Measurements from ENCODE around the gene NTMT1. TPM values are rescaled to one million over a fixed set of nuclear protein-coding genes. Genes with fewer than 3 reads are reported as not detected.

The NTMT1 gene
- total and polyA plus RNA-seq, 9 of the 15 experiments (the other 6 are each of a cell fraction or from before 2014, with no cell fraction given): 42.1 to 116 (median 74.7) TPM

DNA sequence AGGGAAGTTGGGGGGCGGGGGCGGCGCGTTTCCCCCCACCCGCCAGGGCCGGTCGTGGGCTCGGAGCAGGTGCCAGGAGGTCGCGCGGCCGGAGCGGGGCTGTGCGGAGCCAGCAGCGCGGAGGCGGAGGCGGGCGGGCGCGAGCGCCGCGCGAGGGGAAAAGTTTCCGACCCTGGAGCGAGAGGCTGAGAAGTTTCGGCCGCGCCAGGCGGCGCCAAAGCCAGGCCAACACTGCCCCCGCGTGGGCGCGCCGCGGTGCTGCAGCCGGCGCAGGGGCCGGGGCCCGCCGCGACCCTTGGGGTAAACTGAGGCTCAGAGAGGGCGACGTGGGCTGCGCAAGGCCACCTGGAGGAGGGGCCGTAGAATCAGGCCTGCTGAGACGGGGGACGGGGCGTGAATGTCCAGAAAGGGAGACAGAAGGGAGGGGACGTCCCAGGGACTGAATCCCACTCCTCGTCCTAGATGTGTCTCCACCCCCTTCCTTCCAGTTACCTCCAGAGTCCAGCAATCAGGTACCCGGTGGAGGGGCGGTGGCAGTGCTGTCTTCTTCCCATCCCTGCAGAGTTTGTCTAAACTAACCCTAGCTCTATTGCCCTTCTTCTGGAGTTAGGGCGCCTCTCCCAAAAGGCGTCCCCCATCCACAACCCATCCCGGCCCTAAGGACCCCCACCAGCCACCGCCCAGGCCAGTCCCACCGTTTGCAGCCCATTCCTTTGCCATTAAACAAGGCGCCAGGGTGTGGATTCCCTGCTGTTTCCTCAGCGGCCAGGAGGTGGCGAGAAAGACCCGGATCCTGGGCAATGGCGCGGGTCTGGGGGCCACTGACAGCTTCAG lies 15.3 kb upstream of the NTMT1 start (continued):
- TF ChIP-seq JUN (IDR thresholded peaks at IDR 0.05; ENCODE audit: borderline replicate concordance, low read depth, low read length) (peak; percentile 21; the same call in 1 of the 2 replicates), JUN (CRISPR knock-in tag; IDR thresholded peaks at IDR 0.05; ENCODE audit: borderline replicate concordance) (no peak), NCOR1 (IDR thresholded peaks at IDR 0.05) (no peak), PBX2 (CRISPR knock-in tag; IDR thresholded peaks at IDR 0.05; ENCODE audit: low read depth) (no peak), PBX2 (tag; conservative IDR thresholded peaks at IDR 0.05; ENCODE audit: low read depth) (no peak), CHCHD3 (CRISPR knock-in tag; IDR thresholded peaks at IDR 0.05) (no peak), ERF (CRISPR knock-in tag; IDR thresholded peaks at IDR 0.05) (peak; percentile 84; the same call in 1 of the 2 replicates), IRF2 (CRISPR knock-in tag; IDR thresholded peaks at IDR 0.05) (no peak), DMBX1 (CRISPR knock-in tag; IDR thresholded peaks at IDR 0.05; ENCODE audit: borderline replicate concordance) (no peak), SIN3B (IDR thresholded peaks at IDR 0.05; ENCODE audit: low read depth) (peak; percentile 50; the same call in 1 of the 2 replicates), ZSCAN32 (CRISPR knock-in tag; IDR thresholded peaks at IDR 0.05) (no peak), ELF1 (tag; IDR thresholded peaks at IDR 0.05) (no peak), MED1 (CRISPR knock-in tag; IDR thresholded peaks at IDR 0.05; ENCODE audit: borderline replicate concordance) (no peak), STAG1 (CRISPR knock-in tag; IDR thresholded peaks at IDR 0.05; ENCODE audit: borderline replicate concordance) (peak; percentile 98), RFX7 (CRISPR knock-in tag; IDR thresholded peaks at IDR 0.05) (no peak), ETS1 (conservative IDR thresholded peaks at IDR 0.05; ENCODE audit: control insufficient read depth, low read depth, low read length) (0 out of 2 replicates have a peak, but pooled peaks have one; percentile 12), ZNF232 (CRISPR knock-in tag; IDR thresholded peaks at IDR 0.05) (no peak), TCF7 (IDR thresholded peaks at IDR 0.05; ENCODE audit: borderline replicate concordance) (0 out of 2 replicates have a peak, but pooled peaks have one; percentile 24), ZNF133 (CRISPR knock-in tag; IDR thresholded peaks at IDR 0.05) (no peak)
- TF ChIP-seq, protein P1, sequence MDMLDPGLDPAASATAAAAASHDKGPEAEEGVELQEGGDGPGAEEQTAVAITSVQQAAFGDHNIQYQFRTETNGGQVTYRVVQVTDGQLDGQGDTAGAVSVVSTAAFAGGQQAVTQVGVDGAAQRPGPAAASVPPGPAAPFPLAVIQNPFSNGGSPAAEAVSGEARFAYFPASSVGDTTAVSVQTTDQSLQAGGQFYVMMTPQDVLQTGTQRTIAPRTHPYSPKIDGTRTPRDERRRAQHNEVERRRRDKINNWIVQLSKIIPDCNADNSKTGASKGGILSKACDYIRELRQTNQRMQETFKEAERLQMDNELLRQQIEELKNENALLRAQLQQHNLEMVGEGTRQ (CRISPR knock-in tag; IDR thresholded peaks at IDR 0.05): no peak
- TF ChIP-seq, protein P2, sequence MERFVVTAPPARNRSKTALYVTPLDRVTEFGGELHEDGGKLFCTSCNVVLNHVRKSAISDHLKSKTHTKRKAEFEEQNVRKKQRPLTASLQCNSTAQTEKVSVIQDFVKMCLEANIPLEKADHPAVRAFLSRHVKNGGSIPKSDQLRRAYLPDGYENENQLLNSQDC (CRISPR knock-in tag; IDR thresholded peaks at IDR 0.05): no peak
- TF ChIP-seq, protein P3, sequence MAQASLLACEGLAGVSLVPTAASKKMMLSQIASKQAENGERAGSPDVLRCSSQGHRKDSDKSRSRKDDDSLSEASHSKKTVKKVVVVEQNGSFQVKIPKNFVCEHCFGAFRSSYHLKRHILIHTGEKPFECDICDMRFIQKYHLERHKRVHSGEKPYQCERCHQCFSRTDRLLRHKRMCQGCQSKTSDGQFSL (CRISPR knock-in tag; IDR thresholded peaks at IDR 0.05): 0 out of 2 replicates have a peak, but pooled peaks have one; percentile 15
- TF ChIP-seq, protein P3 (tag; IDR thresholded peaks at IDR 0.05): peak in 1 of 2 experiments; percentile 38; a peak in 1 of 4 replicates

Data from K562 (cell line).